ENCODE results near the gene LAG3. TPM values are rescaled to one million over a fixed set of nuclear protein-coding genes. Genes with fewer than 3 reads are reported as not detected.

The LAG3 gene
- polyA plus RNA-seq, 1 of the 3 experiments (the other 2 are of a cell fraction) = 0.72 TPM

- no peak overlapping the region for H3K4me3 ChIP-seq (ENCODE audit: low read depth in 2 of 2, low read length in 1 of 2)
- no peak for TF ChIP-seq USF1 (IDR thresholded peaks at IDR 0.05; ENCODE audit: borderline replicate concordance, low read depth)
- no peak overlapping the region for H2AFZ ChIP-seq (ENCODE audit: low read depth)
- H3K9ac ChIP-seq = no peak overlapping the region
- no peak overlapping the region for H3K27ac ChIP-seq (ENCODE audit: low read depth in 2 of 2, low read length in 1 of 2)
- H4K20me1 ChIP-seq (ENCODE audit: insufficient read depth) = no peaks in the 10 kb centered on the region
- no peak for DNase-seq
- H3K36me3 ChIP-seq (replicated peaks in 1 of 2; ENCODE audit: control insufficient read depth in 1 of 2, insufficient read depth in 2 of 2, low read length in 1 of 2) = no peaks in the 10 kb centered on the region
- H3K4me1 ChIP-seq (ENCODE audit: control insufficient read depth in 1 of 2, insufficient read depth in 2 of 2, low read depth in 1 of 2, low read length in 1 of 2) = no peaks in the 10 kb centered on the region; a peak in 1 of 4 replicates
- no peaks in the 10 kb centered on the region for H3K9me3 ChIP-seq
- H3K9me2 ChIP-seq = no peaks in the 10 kb centered on the region
- 89% methylated on average over 5 of the region's 5 CpGs for WGBS (ENCODE audit: low lambda C conversion rate)
- H3K27me3 ChIP-seq (ENCODE audit: insufficient read depth) = no peaks in the 10 kb centered on the region
- H3F3A ChIP-seq (replicated peaks; ENCODE audit: insufficient read depth) = no peaks in the 10 kb centered on the region
- ChIA-PET CTCF (interaction anchor here (1.1 to 5.3 kb wide), 2 partner anchors 32 to 39 kb away, joined by 3 to 55 read pairs; partner anchors contain the start of gene MLF2), POLR2A (no interaction called here)
- no peak overlapping the region for H3K4me2 ChIP-seq
- no peaks in the 10 kb centered on the region for H3K79me2 ChIP-seq (ENCODE audit: insufficient read depth)
These were observed 12.4 kb downstream of the LAG3 start for GRCh38 chr12:6784761-6785160.

- Histone ChIP-seq H3K9me3 (no peaks in the 10 kb centered on the region), H3K27me3 (ENCODE audit: insufficient read depth) (no peaks in the 10 kb centered on the region), H3K4me1 (ENCODE audit: control insufficient read depth in 1 of 2, insufficient read depth in 2 of 2, low read depth in 1 of 2, low read length in 1 of 2) (no peaks in the 10 kb centered on the region; a peak in 1 of 4 replicates), H3K9me2 (no peaks in the 10 kb centered on the region), H3K27ac (ENCODE audit: low read depth in 2 of 2, low read length in 1 of 2) (no peak overlapping the region), H2AFZ (ENCODE audit: low read depth) (no peak overlapping the region), H4K20me1 (ENCODE audit: insufficient read depth) (no peaks in the 10 kb centered on the region), H3K4me3 (ENCODE audit: low read depth in 2 of 2, low read length in 1 of 2) (no peak overlapping the region), H3K79me2 (ENCODE audit: insufficient read depth) (no peaks in the 10 kb centered on the region), H3K4me2 (no peak overlapping the region), H3K9ac (no peak overlapping the region), H3K36me3 (replicated peaks in 1 of 2; ENCODE audit: control insufficient read depth in 1 of 2, insufficient read depth in 2 of 2, low read length in 1 of 2) (no peaks in the 10 kb centered on the region), H3F3A (replicated peaks; ENCODE audit: insufficient read depth) (no peaks in the 10 kb centered on the region)
- CTCF ChIA-PET = interaction anchor here (0.7 to 1.8 kb wide), 6 partner anchors 7 to 86 kb away, joined by 3 to 7 read pairs (median 3); partner anchors contain the start of gene MLF2
- no peak for DNase-seq
- 92% methylated on average over 9 of the region's 9 CpGs for WGBS (ENCODE audit: low lambda C conversion rate)
- TF ChIP-seq POLR2AphosphoS5 (IDR thresholded peaks at IDR 0.05; ENCODE audit: low read depth, low read length) = no peak
- no peak for TF ChIP-seq TCF12 (IDR thresholded peaks at IDR 0.05)
- no peak for TF ChIP-seq JUND (IDR thresholded peaks at IDR 0.05)
- TF ChIP-seq GATA2 (CRISPR knock-in tag; IDR thresholded peaks at IDR 0.05) = no peak
- no peak for TF ChIP-seq RAD21 (IDR thresholded peaks at IDR 0.05; ENCODE audit: low read length)
- no peak for TF ChIP-seq USF1 (IDR thresholded peaks at IDR 0.05; ENCODE audit: borderline replicate concordance, low read depth)
- no peak for TF ChIP-seq FOXJ3 (CRISPR knock-in tag; IDR thresholded peaks at IDR 0.05)
- TF ChIP-seq ZBTB33 (IDR thresholded peaks at IDR 0.05; ENCODE audit: borderline replicate concordance, low read depth) = no peak
- TF ChIP-seq REST (IDR thresholded peaks at IDR 0.05; ENCODE audit: low read depth, low read length) = no peak
- TF ChIP-seq GABPA (IDR thresholded peaks at IDR 0.05; ENCODE audit: low read depth) = no peak
- no peak for TF ChIP-seq CTCF (IDR thresholded peaks at IDR 0.05)
- TF ChIP-seq MEF2A (IDR thresholded peaks at IDR 0.05; ENCODE audit: borderline replicate concordance, low read depth) = no peak
- TF ChIP-seq RXRA (IDR thresholded peaks at IDR 0.05; ENCODE audit: borderline replicate concordance, low read depth) = no peak
- TF ChIP-seq EP300 (IDR thresholded peaks at IDR 0.05; ENCODE audit: borderline replicate concordance in 1 of 2, low read depth in 1 of 2, low read length in 1 of 2) = no peak
- no peak for TF ChIP-seq TAF1 (IDR thresholded peaks at IDR 0.05; ENCODE audit: borderline replicate concordance, low read depth, low read length)
- TF ChIP-seq MAX (IDR thresholded peaks at IDR 0.05; ENCODE audit: low read depth) = no peak
- no peak for TF ChIP-seq YY1 (IDR thresholded peaks at IDR 0.05; ENCODE audit: low read depth)
- TF ChIP-seq MXI1 (IDR thresholded peaks at IDR 0.05; ENCODE audit: low read depth, low read length) = no peak
- POLR2A ChIA-PET = interaction anchor here (1.1 kb wide), 1 partner anchor 33 kb away, joined by 5 read pairs; the partner anchor contains the start of gene MLF2
These were observed 14.2 kb downstream of the LAG3 start for GRCh38 chr12:6786416-6787094.
